Measurements from ENCODE around the gene HAPSTR1.
A peak's percentile ranks its signal among the peaks of the same experiment; 100 is the strongest.

Gene HAPSTR1

GRCh38 chr16:9090101-9090959 is 1.1 kb upstream of the HAPSTR1 start:
- Histone ChIP-seq H3K27me3 (ENCODE audit: low read depth, low read length) (no peaks in the 10 kb centered on the region), H3K4me3 (ENCODE audit: low read depth in 1 of 2, low read length in 2 of 2) (peak overlapping the region; percentile 63 to 72), H3K27ac (ENCODE audit: low read length) (peak overlapping the region; percentile 90), H3K4me1 (ENCODE audit: control insufficient read depth in 1 of 2, insufficient read depth in 2 of 2, low read length in 2 of 2) (peaks cover 7 to 23% of the 10 kb centered on the region in 2 donors), H3K36me3 (ENCODE audit: control insufficient read depth in 1 of 2, insufficient read depth in 2 of 2, low read length in 2 of 2) (no peaks in the 10 kb centered on the region), H3K9me3 (ENCODE audit: control insufficient read depth in 1 of 2, low read length in 2 of 2) (no peaks in the 10 kb centered on the region)

- Histone ChIP-seq H3K4me1 (ENCODE audit: control insufficient read depth in 1 of 2, insufficient read depth in 2 of 2, low read length in 2 of 2) (peaks cover 17 to 36% of the 10 kb centered on the region in 2 donors), H3K36me3 (ENCODE audit: control insufficient read depth in 1 of 2, insufficient read depth in 2 of 2, low read length in 2 of 2) (no peaks in the 10 kb centered on the region), H3K9me3 (ENCODE audit: control insufficient read depth in 1 of 2, low read length in 2 of 2) (no peaks in the 10 kb centered on the region), H3K27me3 (ENCODE audit: low read depth, low read length) (no peaks in the 10 kb centered on the region), H3K27ac (ENCODE audit: low read length) (peak overlapping the region; percentile 89), H3K4me3 (ENCODE audit: low read depth in 1 of 2, low read length in 2 of 2) (peak overlapping the region; percentile 48 to 89)
These were observed 430 bp downstream of the HAPSTR1 start for GRCh38 chr16:9091867-9092281.

- Histone ChIP-seq H3K9me3 (ENCODE audit: control insufficient read depth in 1 of 2, low read length in 2 of 2) (no peaks in the 10 kb centered on the region), H3K36me3 (ENCODE audit: control insufficient read depth in 1 of 2, insufficient read depth in 2 of 2, low read length in 2 of 2) (no peaks in the 10 kb centered on the region), H3K4me3 (ENCODE audit: low read depth in 1 of 2, low read length in 2 of 2) (peak overlapping the region; percentile 88 to 89), H3K4me1 (ENCODE audit: control insufficient read depth in 1 of 2, insufficient read depth in 2 of 2, low read length in 2 of 2) (peaks cover 18 to 41% of the 10 kb centered on the region in 2 donors), H3K27me3 (ENCODE audit: low read depth, low read length) (no peaks in the 10 kb centered on the region), H3K27ac (ENCODE audit: low read length) (peak overlapping the region; percentile 89)
These were observed 986 bp downstream of the HAPSTR1 start for GRCh38 chr16:9092282-9092977.

GRCh38 chr16:9092978-9093344 is 1.5 kb downstream of the HAPSTR1 start:
- H3K4me3 ChIP-seq (ENCODE audit: low read depth in 1 of 2, low read length in 2 of 2), result peak overlapping the region; percentile 88 to 89
- peak overlapping the region; percentile 89 for H3K27ac ChIP-seq (ENCODE audit: low read length)
- no peaks in the 10 kb centered on the region for H3K36me3 ChIP-seq (ENCODE audit: control insufficient read depth in 1 of 2, insufficient read depth in 2 of 2, low read length in 2 of 2)
- H3K4me1 ChIP-seq (ENCODE audit: control insufficient read depth in 1 of 2, insufficient read depth in 2 of 2, low read length in 2 of 2), result peaks cover 23 to 46% of the 10 kb centered on the region in 2 donors
- H3K9me3 ChIP-seq (ENCODE audit: control insufficient read depth in 1 of 2, low read length in 2 of 2), result no peaks in the 10 kb centered on the region
- H3K27me3 ChIP-seq (ENCODE audit: low read depth, low read length), result no peaks in the 10 kb centered on the region

- Histone ChIP-seq H3K4me3 (ENCODE audit: low read depth in 1 of 2, low read length in 2 of 2) (peak overlapping the region; percentile 88 to 89), H3K36me3 (ENCODE audit: control insufficient read depth in 1 of 2, insufficient read depth in 2 of 2, low read length in 2 of 2) (no peaks in the 10 kb centered on the region), H3K27me3 (ENCODE audit: low read depth, low read length) (no peaks in the 10 kb centered on the region), H3K4me1 (ENCODE audit: control insufficient read depth in 1 of 2, insufficient read depth in 2 of 2, low read length in 2 of 2) (peaks cover 32 to 59% of the 10 kb centered on the region in 2 donors), H3K27ac (ENCODE audit: low read length) (peak overlapping the region; percentile 89), H3K9me3 (ENCODE audit: control insufficient read depth in 1 of 2, low read length in 2 of 2) (no peaks in the 10 kb centered on the region)
These were observed 2.8 kb downstream of the HAPSTR1 start for GRCh38 chr16:9094011-9094846.

GRCh38 chr16:9095171-9095570 is 3.7 kb downstream of the HAPSTR1 start:
- H3K36me3 ChIP-seq (ENCODE audit: control insufficient read depth in 1 of 2, insufficient read depth in 2 of 2, low read length in 2 of 2), result no peaks in the 10 kb centered on the region
- H3K4me3 ChIP-seq (ENCODE audit: low read depth in 1 of 2, low read length in 2 of 2), result peak overlapping the region; percentile 88 to 89
- H3K4me1 ChIP-seq (ENCODE audit: control insufficient read depth in 1 of 2, insufficient read depth in 2 of 2, low read length in 2 of 2), result peaks cover 40 to 69% of the 10 kb centered on the region in 2 donors
- no peaks in the 10 kb centered on the region for H3K27me3 ChIP-seq (ENCODE audit: low read depth, low read length)
- no peaks in the 10 kb centered on the region for H3K9me3 ChIP-seq (ENCODE audit: control insufficient read depth in 1 of 2, low read length in 2 of 2)
- no peak overlapping the region for H3K27ac ChIP-seq (ENCODE audit: low read length)

GRCh38 chr16:9095656-9096397 is 4.4 kb downstream of the HAPSTR1 start:
- Histone ChIP-seq H3K36me3 (ENCODE audit: control insufficient read depth in 1 of 2, insufficient read depth in 2 of 2, low read length in 2 of 2) (peaks cover 0 to 2% of the 10 kb centered on the region in 2 donors), H3K27me3 (ENCODE audit: low read depth, low read length) (no peaks in the 10 kb centered on the region), H3K4me3 (ENCODE audit: low read depth in 1 of 2, low read length in 2 of 2) (no peak overlapping the region), H3K9me3 (ENCODE audit: control insufficient read depth in 1 of 2, low read length in 2 of 2) (no peaks in the 10 kb centered on the region), H3K4me1 (ENCODE audit: control insufficient read depth in 1 of 2, insufficient read depth in 2 of 2, low read length in 2 of 2) (peaks cover 40 to 74% of the 10 kb centered on the region in 2 donors), H3K27ac (ENCODE audit: low read length) (no peak overlapping the region)

- peaks cover 45 to 75% of the 10 kb centered on the region in 2 donors for H3K4me1 ChIP-seq (ENCODE audit: control insufficient read depth in 1 of 2, insufficient read depth in 2 of 2, low read length in 2 of 2)
- H3K36me3 ChIP-seq (ENCODE audit: control insufficient read depth in 1 of 2, insufficient read depth in 2 of 2, low read length in 2 of 2), result peaks cover 0 to 7% of the 10 kb centered on the region in 2 donors
- no peak overlapping the region for H3K4me3 ChIP-seq (ENCODE audit: low read depth in 1 of 2, low read length in 2 of 2)
- no peak overlapping the region for H3K27ac ChIP-seq (ENCODE audit: low read length)
- H3K9me3 ChIP-seq (ENCODE audit: control insufficient read depth in 1 of 2, low read length in 2 of 2), result no peaks in the 10 kb centered on the region
- no peaks in the 10 kb centered on the region for H3K27me3 ChIP-seq (ENCODE audit: low read depth, low read length)
These were observed 5.0 kb downstream of the HAPSTR1 start for GRCh38 chr16:9096416-9096952.

GRCh38 chr16:9097266-9098219 is 6.1 kb downstream of the HAPSTR1 start:
- Histone ChIP-seq H3K4me1 (ENCODE audit: control insufficient read depth in 1 of 2, insufficient read depth in 2 of 2, low read length in 2 of 2) (peaks cover 51 to 84% of the 10 kb centered on the region in 2 donors), H3K36me3 (ENCODE audit: control insufficient read depth in 1 of 2, insufficient read depth in 2 of 2, low read length in 2 of 2) (peaks cover 0 to 8% of the 10 kb centered on the region in 2 donors), H3K4me3 (ENCODE audit: low read depth in 1 of 2, low read length in 2 of 2) (peak overlapping the region; percentile 1 to 27), H3K27ac (ENCODE audit: low read length) (no peak overlapping the region), H3K27me3 (ENCODE audit: low read depth, low read length) (no peaks in the 10 kb centered on the region), H3K9me3 (ENCODE audit: control insufficient read depth in 1 of 2, low read length in 2 of 2) (no peaks in the 10 kb centered on the region)

All from muscle layer of duodenum (tissue), 2 donors.